Stimulated activated CD4-positive, alpha-beta T cell treated with anti-CD3 and anti-CD28 coated beads, Interleukin-2, amount 100 ng/mL, for 48 hours (primary cell): ENCODE results near the gene SMAD6.

ENCODE experiments used
- DNase-seq, 2 donors: peaks; one replicate each; pipeline ENCODE4 v3.0.0-alpha.2; 2020

Gene SMAD6

GRCh38 chr15:66760968-66761725, 59.1 kb downstream of the SMAD6 start:
- no peak for DNase-seq

- no peak for DNase-seq
These were observed 59.9 kb downstream of the SMAD6 start for GRCh38 chr15:66761726-66762595.

GRCh38 chr15:66763186-66764071, 61.4 kb downstream of the SMAD6 start:
- DNase-seq, result no peak

GRCh38 chr15:66764072-66764786, 62.2 kb downstream of the SMAD6 start:
- DNase-seq, result no peak

- no peak for DNase-seq
These were observed 63.6 kb downstream of the SMAD6 start for GRCh38 chr15:66765478-66766281.

- no peak for DNase-seq
These were observed 64.5 kb downstream of the SMAD6 start for GRCh38 chr15:66766282-66767230.

GRCh38 chr15:66767240-66767659, 65.2 kb downstream of the SMAD6 start:
- DNase-seq, result no peak

GRCh38 chr15:66768987-66769386, 67.0 kb downstream of the SMAD6 start:
- DNase-seq, result no peak

GRCh38 chr15:66770518-66771350, 68.7 kb downstream of the SMAD6 start:
- DNase-seq, result no peak

- no peak for DNase-seq
These were observed 69.3 kb downstream of the SMAD6 start for GRCh38 chr15:66771351-66771650.

GRCh38 chr15:66772604-66773128, 70.6 kb downstream of the SMAD6 start:
- no peak for DNase-seq

- no peak for DNase-seq
These were observed 71.3 kb downstream of the SMAD6 start for GRCh38 chr15:66773129-66773873.

- peak; percentile 30 to 41 for DNase-seq
These were observed 72.2 kb downstream of the SMAD6 start for GRCh38 chr15:66774001-66774814.

- no peak for DNase-seq
These were observed 73.4 kb downstream of the SMAD6 start for GRCh38 chr15:66775127-66776105.

- no peak for DNase-seq
These were observed 75.0 kb downstream of the SMAD6 start for GRCh38 chr15:66777054-66777453.

GRCh38 chr15:66777596-66778313, 75.7 kb downstream of the SMAD6 start:
- DNase-seq, result no peak
